Mesodermal cell (in vitro differentiated cells): ENCODE data around the gene HGS.

Experiments
- H3K27ac ChIP-seq: 2 replicates; pipeline ENCODE4 v1.7.0; 2013; ENCODE audit warnings: mild to moderate bottlenecking, low read depth, low read length, moderate library complexity; ENCODE audit not compliant: severe bottlenecking
- H3K36me3 ChIP-seq: 2 replicates; pipeline ENCODE4 v1.7.1; 2013; ENCODE audit warnings: mild to moderate bottlenecking, low read length, moderate library complexity; ENCODE audit not compliant: control insufficient read depth, insufficient read depth
- H3K4me1 ChIP-seq: one replicate; pipeline ENCODE4 v1.7.1; 2013; ENCODE audit warnings: mild to moderate bottlenecking, low read length; ENCODE audit not compliant: insufficient read depth, control insufficient read depth, poor library complexity, severe bottlenecking
- H3K4me3 ChIP-seq: 2 replicates; pipeline ENCODE4 v1.7.0; 2013; ENCODE audit warnings: low read length, control low read depth, mild to moderate bottlenecking; ENCODE audit not compliant: insufficient read depth, poor library complexity, severe bottlenecking; ENCODE audit errors: extremely low read depth
- H3K9me3 ChIP-seq: 2 replicates; pipeline ENCODE4 v1.7.1; 2013; ENCODE audit warnings: mild to moderate bottlenecking, low read length, moderate library complexity; ENCODE audit not compliant: control insufficient read depth
- WGBS, 2 experiments: methylation state at CpG; one replicate each; pipeline ENCODE4 v1.1.5; 2013; ENCODE audit warnings: missing lambda C conversion rate in 2 of 2; ENCODE audit not compliant: insufficient coverage in 2 of 2; 5-methylcytosine and 5-hydroxymethylcytosine counted together

The HGS gene

GRCh38 chr17:81685108-81685507, 1.3 kb downstream of the HGS start:
- Histone ChIP-seq H3K27ac (peak overlapping the region; percentile 94), H3K36me3 (peaks cover 64% of the 10 kb centered on the region)
- 83 to 85% methylated on average over 9 to 11 of the region's 12 CpGs for WGBS, 2 experiments

DNA sequence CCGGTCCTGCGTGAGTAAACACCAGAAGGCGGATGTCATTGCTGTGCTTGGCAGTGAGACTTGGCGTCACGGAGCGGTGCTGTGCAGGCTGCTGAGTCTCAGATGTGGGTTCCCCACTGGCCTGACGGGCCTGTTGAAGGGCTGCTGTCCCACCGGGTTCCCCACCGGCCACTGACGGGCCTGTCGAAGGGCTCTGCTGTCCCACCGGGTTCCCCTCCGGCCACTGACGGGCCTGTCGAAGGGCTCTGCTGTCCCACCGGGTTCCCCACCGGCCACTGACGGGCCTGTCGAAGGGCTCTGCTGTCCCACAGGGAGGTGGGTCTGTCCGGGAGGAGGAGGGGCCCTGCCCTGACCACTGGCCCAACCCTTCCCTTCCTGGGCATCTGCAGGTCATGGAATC, 2.8 kb downstream of the HGS start:
- WGBS, 2 experiments, result 96% methylated on average over 19 to 20 of the region's 20 CpGs
- Histone ChIP-seq H3K9me3 (no peaks in the 10 kb centered on the region), H3K4me3 (no peak overlapping the region), H3K27ac (no peak overlapping the region), H3K4me1 (peaks cover 16% of the 10 kb centered on the region), H3K36me3 (peaks cover 68% of the 10 kb centered on the region)

More at GRCh38 chr17:81685108-81685507, 1.3 kb downstream of the HGS start:
- H3K4me1 ChIP-seq, result peaks cover 16% of the 10 kb centered on the region
- no peaks in the 10 kb centered on the region for H3K9me3 ChIP-seq
- H3K4me3 ChIP-seq, result peak overlapping the region; percentile 99

- Histone ChIP-seq H3K4me1 (peaks cover 11% of the 10 kb centered on the region), H3K36me3 (peaks cover 77% of the 10 kb centered on the region), H3K4me3 (no peak overlapping the region), H3K9me3 (no peaks in the 10 kb centered on the region), H3K27ac (no peak overlapping the region)
- 96 to 97% methylated on average over 39 to 41 of the region's 41 CpGs for WGBS, 2 experiments
Observed at GRCh38 chr17:81687770-81688541, 4.1 kb downstream of the HGS start.

DNA sequence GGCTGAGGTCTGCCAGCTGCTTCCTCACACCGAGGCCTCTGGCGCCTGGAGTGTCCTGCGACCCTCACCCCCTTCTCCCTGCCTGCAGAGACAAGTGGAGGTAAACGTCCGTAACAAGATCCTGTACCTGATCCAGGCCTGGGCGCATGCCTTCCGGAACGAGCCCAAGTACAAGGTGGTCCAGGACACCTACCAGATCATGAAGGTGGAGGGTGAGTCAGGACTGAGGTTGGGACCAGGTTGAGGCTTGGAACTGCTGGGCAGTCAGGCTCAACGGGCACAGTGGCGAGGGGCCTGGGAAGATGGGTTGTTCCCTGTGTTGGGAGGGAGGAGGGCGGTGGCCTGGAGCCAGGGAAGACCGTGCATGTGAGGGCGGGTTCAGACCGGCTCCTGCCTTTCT, 4.8 kb downstream of the HGS start:
- Histone ChIP-seq H3K4me3 (no peak overlapping the region), H3K36me3 (peaks cover 84% of the 10 kb centered on the region)
- WGBS, 2 experiments, result 99 to 100% methylated on average over 11 to 13 of the region's 14 CpGs

GRCh38 chr17:81690066-81690465, 6.3 kb downstream of the HGS start:
- no peak overlapping the region for H3K4me3 ChIP-seq
- WGBS, 2 experiments, result 95 to 97% methylated on average over 13 to 17 of the region's 18 CpGs

More for the DNA sequence above, 4.8 kb downstream of the HGS start:
- H3K27ac ChIP-seq, result no peak overlapping the region
- no peaks in the 10 kb centered on the region for H3K9me3 ChIP-seq
- peaks cover 11% of the 10 kb centered on the region for H3K4me1 ChIP-seq

DNA sequence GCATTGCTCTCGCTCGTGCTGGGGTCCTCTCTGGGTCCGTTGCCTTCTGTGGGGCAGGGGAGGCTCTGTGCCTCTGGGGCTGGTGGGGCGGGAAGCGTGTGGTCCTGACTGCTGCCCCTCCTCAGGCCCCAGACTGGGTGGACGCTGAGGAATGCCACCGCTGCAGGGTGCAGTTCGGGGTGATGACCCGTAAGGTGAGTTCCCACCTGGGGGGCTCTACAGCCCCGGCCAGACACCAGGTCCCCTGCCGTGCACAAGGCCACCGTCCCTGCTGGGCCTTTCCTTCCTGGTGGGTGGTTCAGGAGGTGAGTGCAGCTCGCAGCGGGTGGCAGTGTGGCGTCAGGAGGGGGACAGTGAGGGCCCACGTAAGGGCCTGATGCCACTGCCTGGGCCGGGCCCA, 6.7 kb downstream of the HGS start:
- peaks cover 2% of the 10 kb centered on the region for H3K4me1 ChIP-seq

More at GRCh38 chr17:81690066-81690465, 6.3 kb downstream of the HGS start:
- H3K4me1 ChIP-seq, result peaks cover 6% of the 10 kb centered on the region
- no peak overlapping the region for H3K27ac ChIP-seq
- H3K9me3 ChIP-seq, result no peaks in the 10 kb centered on the region
- peaks cover 98% of the 10 kb centered on the region for H3K36me3 ChIP-seq

DNA sequence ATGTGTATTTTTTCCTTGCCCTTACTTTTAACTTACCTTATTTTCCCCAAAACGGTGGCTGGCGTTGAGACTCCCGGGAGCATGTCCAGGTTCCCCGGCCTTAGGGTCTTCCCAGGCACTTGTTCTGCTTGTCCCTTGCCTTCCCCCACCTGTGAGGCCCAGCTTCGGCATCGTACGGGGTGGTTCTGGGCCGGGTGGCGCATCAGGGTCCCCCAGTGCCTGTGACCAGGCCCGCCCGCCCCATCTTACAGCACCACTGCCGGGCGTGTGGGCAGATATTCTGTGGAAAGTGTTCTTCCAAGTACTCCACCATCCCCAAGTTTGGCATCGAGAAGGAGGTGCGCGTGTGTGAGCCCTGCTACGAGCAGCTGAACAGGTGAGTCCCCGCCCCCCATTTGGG, 7.4 kb downstream of the HGS start:
- Histone ChIP-seq H3K4me1 (no peaks in the 10 kb centered on the region), H3K36me3 (peaks cover 98% of the 10 kb centered on the region), H3K27ac (no peak overlapping the region), H3K9me3 (no peaks in the 10 kb centered on the region), H3K4me3 (no peak overlapping the region)
- 94 to 96% methylated on average over 10 to 18 of the region's 18 CpGs for WGBS, 2 experiments

More for the DNA sequence above, 6.7 kb downstream of the HGS start:
- H3K27ac ChIP-seq, result no peak overlapping the region
- 95 to 97% methylated on average over 10 to 17 of the region's 17 CpGs for WGBS, 2 experiments
- no peaks in the 10 kb centered on the region for H3K9me3 ChIP-seq
- peaks cover 99% of the 10 kb centered on the region for H3K36me3 ChIP-seq
- no peak overlapping the region for H3K4me3 ChIP-seq

DNA sequence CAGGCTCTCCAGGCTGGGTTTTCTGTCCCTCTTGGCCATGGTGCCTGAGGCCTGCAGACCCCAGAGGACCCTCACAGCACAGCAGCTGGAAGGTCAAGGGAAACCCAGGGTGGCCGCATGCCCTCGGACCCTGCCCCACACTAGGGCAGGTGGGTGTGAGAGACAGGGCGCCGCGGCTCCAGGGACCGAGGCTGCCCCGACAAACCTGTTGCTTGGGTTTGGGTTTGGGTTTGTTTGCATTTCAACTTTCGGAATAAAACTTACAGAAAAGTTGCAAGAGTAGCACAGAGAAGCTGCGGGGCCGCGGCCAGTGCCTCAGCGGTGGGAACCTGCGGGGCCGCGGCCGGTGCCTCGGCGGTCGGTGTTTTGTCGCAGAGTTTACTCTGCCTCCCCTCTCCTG, 7.8 kb downstream of the HGS start:
- Histone ChIP-seq H3K27ac (no peak overlapping the region), H3K9me3 (no peaks in the 10 kb centered on the region), H3K4me1 (no peaks in the 10 kb centered on the region), H3K4me3 (no peak overlapping the region), H3K36me3 (peaks cover 98% of the 10 kb centered on the region)
- WGBS, 2 experiments, result 95 to 99% methylated on average over 14 to 20 of the region's 20 CpGs

- peaks cover 99% of the 10 kb centered on the region for H3K36me3 ChIP-seq
- H3K9me3 ChIP-seq, result no peaks in the 10 kb centered on the region
- H3K27ac ChIP-seq, result no peak overlapping the region
- H3K4me3 ChIP-seq, result no peak overlapping the region
- no peaks in the 10 kb centered on the region for H3K4me1 ChIP-seq
- 97 to 98% methylated on average over 23 to 25 of the region's 35 CpGs for WGBS, 2 experiments
Observed at GRCh38 chr17:81693509-81694210, 9.8 kb downstream of the HGS start.

DNA sequence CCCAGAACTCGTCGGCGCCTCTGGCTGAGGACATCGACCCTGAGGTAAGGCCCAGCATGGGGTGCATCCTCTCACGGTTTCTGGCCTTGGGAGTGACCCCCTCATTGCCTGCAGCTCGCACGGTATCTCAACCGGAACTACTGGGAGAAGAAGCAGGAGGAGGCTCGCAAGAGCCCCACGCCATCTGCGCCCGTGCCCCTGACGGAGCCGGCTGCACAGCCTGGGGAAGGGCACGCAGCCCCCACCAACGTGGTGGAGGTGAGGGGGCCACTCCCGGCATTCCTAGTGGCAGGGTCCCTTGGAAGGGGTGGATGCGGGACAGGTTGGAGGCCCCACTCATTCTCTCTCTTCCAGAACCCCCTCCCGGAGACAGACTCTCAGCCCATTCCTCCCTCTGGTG, 11.0 kb downstream of the HGS start:
- H3K9me3 ChIP-seq, result no peaks in the 10 kb centered on the region
- H3K36me3 ChIP-seq, result peaks cover 96% of the 10 kb centered on the region
- H3K27ac ChIP-seq, result no peak overlapping the region
- no peaks in the 10 kb centered on the region for H3K4me1 ChIP-seq
- H3K4me3 ChIP-seq, result no peak overlapping the region
- 96 to 97% methylated on average over 17 to 19 of the region's 19 CpGs for WGBS, 2 experiments

- Histone ChIP-seq H3K4me1 (no peaks in the 10 kb centered on the region), H3K9me3 (no peaks in the 10 kb centered on the region), H3K27ac (no peak overlapping the region), H3K4me3 (no peak overlapping the region), H3K36me3 (peaks cover 92% of the 10 kb centered on the region)
- WGBS, 2 experiments, result 94 to 99% methylated on average over 6 of the region's 6 CpGs
Observed at GRCh38 chr17:81695211-81695610, 11.4 kb downstream of the HGS start.
